Neural progenitor cell (in vitro differentiated cells): Measurements from ENCODE around the gene BPIFB2.

Source experiments
- EZH2 ChIP-seq: fragments of 200-600 bp; sonication (generic); IDR thresholded peaks from 2 replicates; pipeline ENCODE4 v1.6.1; 2017; ENCODE audit warnings: antibody characterized with exemption, mild to moderate bottlenecking, moderate library complexity
- EZH2phosphoT487 ChIP-seq: fragments of 200-600 bp; sonication (generic); IDR thresholded peaks from 2 replicates; pipeline ENCODE4 v1.6.1; 2017; ENCODE audit warnings: antibody characterized with exemption
- TF ChIP-seq, protein P1 (sequence below): fragments of 200-600 bp; sonication (generic); IDR thresholded peaks from 2 replicates; pipeline ENCODE4 v1.5.1; 2017; ENCODE audit warnings: antibody characterized with exemption, mild to moderate bottlenecking

DNA sequence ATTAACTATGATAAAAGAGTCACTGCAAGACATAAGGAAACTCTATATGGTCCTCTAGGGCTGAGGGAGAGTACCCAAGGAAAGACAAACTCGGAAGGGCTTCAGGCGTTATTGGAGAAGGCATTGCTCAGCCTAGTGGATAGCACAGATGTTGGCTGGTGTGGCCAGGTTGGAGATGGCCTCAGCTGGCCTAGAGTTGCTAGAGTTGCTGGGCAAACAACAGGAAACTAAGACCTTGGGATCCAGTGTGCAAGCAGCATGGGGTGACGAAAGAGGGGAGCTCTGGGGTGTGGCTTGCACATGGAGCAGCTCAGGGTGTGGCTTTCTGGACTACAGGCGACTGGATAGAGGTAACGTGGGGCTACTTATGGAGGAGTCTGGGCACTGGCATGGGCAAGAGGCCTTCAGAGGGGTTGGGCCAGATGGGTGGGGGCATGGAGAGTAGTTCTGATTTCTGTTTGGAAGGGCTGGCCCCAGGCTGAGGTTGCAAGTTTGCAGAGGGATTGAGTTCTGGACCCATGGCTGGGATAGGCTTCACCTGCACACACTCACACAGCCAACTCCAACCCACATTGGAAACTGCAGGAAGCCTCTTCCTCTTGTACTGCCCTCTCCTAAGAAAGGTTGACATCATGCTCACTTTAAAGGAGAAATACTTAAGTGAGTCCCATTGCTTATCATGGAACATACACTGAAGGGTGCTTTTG lies 18.7 kb downstream of the BPIFB2 start:
- TF ChIP-seq, protein P1, sequence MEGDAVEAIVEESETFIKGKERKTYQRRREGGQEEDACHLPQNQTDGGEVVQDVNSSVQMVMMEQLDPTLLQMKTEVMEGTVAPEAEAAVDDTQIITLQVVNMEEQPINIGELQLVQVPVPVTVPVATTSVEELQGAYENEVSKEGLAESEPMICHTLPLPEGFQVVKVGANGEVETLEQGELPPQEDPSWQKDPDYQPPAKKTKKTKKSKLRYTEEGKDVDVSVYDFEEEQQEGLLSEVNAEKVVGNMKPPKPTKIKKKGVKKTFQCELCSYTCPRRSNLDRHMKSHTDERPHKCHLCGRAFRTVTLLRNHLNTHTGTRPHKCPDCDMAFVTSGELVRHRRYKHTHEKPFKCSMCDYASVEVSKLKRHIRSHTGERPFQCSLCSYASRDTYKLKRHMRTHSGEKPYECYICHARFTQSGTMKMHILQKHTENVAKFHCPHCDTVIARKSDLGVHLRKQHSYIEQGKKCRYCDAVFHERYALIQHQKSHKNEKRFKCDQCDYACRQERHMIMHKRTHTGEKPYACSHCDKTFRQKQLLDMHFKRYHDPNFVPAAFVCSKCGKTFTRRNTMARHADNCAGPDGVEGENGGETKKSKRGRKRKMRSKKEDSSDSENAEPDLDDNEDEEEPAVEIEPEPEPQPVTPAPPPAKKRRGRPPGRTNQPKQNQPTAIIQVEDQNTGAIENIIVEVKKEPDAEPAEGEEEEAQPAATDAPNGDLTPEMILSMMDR: no peak
- TF ChIP-seq EZH2 (no peak), EZH2phosphoT487 (no peak)
